ENCODE measurements around the gene SRP9.

- no peak for TF ChIP-seq CTCF (conservative IDR thresholded peaks at IDR 0.05; ENCODE audit: low read depth, low read length)
- TF ChIP-seq EZH2phosphoT487 (IDR thresholded peaks at IDR 0.05; ENCODE audit: borderline replicate concordance, low read length), result no peak
- no peak for TF ChIP-seq EZH2 (IDR thresholded peaks at IDR 0.05; ENCODE audit: low read length, unreplicated experiment)
Measured at GRCh38 chr1:225738763-225739162, 38.9 kb upstream of the SRP9 start.
